Middle frontal gyrus (tissue), 1 donor: ENCODE results near the gene CCDC88C.
"Not testable (repeated sequence)": the region's sequence is repeated elsewhere in the genome, so short reads cannot be mapped to it uniquely, and the experiment has no call there.

Experiments used
- DNase-seq: peaks from one replicate; pipeline ENCODE4 v3.0.0-alpha.2; 2015; ENCODE audit warnings: low spot score; ENCODE audit errors: extremely low spot score

CCDC88C gene

DNA sequence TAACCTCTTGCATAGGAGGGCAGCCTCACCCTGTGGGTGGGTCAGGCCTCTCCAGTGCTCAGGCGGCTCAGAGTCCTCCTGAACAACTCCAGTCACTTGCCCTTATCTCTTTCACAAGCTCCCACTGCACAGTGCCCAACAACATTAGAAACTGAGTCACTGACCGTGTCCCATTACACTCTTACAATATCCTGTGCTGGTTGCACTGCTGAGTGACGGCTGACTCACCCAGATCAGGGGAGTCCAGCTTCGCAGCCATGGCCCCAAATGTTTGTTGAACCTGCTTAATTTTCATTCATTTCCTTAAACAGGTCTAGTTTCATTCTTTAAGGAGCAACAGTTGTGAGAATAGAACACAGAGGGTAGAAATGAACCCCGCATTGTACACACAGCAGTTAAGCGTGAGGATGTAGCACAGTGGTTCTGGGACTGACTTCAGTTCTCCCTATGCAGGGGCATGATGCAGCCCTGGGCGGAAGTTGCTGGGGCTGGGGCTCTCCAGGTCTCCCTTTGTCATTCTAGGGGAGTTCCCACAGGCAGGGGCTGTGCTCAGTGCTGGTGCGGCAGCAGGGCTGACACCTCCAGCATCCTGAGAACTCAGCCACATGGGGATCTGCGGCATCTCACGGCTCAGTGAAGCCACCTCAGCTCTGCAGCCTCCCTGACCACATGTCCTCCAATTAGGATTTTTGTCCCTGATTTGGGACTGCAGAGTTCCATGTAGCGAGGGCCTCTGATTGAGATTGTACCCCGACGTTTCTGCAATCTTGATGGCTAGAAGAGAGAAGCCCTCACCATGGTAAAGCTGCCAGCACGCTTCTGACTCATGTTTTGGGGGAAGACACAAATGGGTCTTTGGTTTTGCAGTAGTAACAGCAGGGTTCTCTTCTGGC lies 189.3 kb downstream of the CCDC88C start:
- no peak for DNase-seq

DNA sequence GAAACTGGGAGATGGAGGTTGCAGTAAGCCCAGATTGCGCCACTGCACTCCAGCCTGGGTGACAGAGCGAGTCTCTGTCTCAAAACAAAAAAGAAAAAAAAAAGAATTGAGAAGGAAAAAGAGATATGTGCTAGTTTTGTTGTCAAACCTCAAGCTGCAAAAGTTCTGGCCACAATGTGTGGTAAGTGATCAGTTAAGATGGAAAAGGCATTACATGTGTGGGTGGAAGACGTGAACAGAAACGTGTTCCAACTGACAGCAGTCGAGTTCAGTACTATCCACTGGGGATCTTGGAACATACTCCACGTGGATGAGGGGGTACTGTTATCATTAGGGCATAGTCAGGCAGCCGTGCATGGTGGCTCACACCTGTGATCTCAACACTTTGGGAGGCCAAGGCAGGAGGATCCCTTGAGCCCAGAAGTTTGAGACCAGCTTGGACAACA lies 190.4 kb downstream of the CCDC88C start:
- no peak for DNase-seq

DNA sequence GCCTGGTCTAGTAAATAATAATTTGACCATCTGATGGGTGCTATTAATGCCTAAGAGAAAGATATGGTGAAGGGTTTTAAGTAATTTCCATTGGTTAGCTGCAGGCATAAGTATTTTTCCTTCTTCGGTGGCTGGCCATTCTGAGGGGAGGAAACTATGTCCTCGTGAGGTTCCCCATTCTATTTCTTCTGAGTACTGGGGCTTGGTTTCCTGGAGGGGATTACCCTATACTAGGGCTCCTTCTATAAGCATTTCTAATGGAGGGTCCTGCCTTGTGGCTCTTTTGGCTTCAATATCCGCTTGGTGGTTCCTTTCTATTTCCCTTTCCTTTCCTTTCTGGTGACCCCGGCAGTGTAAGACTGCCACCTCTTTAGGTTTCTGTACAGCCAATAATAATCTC lies 191.3 kb downstream of the CCDC88C start:
- DNase-seq = not testable (repeated sequence)

DNA sequence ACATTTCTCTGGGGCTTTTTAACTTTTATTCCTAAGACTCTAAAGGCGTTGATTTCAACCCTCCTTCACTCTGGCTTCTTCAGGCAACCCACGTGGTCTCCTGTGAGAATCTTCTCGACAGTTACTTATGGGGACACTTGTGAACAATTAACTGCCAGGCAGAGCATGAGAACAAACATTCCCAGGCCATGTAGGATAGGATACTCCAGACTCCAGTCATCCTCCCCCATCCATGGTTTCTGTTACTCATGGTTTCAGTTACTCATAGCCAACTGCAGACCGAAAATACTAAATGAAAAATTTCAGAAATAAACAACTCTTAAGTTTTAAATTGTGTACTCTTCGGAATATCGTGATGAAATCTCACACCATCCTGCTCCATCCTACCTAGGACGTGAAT lies 192.6 kb downstream of the CCDC88C start:
- no peak for DNase-seq

DNA sequence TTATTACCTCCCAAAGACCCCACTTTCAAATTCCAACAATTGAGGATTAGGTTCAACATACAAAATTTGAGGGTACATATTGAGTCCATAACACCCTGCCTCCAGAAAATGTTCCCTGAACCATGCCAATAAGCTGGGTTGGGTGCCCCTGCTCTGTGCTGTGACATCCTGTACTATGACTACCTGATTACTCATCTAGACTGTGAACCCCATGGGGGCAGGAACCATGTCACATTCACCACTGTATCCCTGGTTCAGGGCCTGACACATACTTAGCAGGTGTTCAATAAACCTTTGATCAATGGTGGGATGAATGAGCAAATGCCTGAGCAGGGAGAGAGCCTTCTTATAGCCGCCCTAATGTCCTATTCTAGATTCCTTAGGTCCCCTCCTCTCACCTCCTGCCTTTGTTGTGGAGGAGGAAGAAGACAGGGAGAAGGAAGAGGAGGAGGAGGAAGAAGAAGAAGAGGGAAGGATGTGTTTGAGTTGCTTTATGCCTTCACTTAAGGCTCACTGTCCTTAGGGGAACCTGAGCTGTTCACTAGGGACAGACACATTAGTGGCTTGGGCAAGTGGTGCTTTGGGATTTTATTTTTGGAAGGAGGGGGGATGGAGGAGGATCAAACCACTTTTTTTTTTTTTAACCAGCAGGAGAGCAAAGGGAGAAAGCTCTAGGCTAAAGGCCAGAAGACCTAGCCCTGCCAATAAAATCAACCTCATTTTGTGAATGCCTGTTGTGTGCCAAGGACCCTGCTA lies 194.4 kb downstream of the CCDC88C start:
- DNase-seq = no peak
